ENCODE measurements around the gene XRCC4.

Gene XRCC4

DNA sequence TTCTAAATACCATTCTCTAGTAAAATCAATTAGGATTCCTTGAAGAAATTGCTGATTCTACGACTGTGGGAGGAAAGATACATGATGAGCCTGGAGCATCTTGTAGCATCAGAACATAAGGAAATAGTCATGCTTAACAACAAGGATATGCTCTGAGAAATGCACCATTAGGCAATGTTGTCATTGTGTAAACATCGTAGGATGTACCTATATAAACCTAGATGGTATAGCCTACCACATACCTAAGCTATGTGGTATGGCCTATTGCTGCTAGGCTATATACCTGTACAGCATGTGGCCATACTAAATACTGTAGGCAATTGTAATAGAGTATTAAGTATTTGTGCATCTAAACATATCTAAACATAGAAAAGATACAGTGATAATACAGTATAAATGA, 316.8 kb downstream of the XRCC4 start:
- DNase-seq = no peak

GRCh38 chr5:83396662-83397061, 319.3 kb downstream of the XRCC4 start:
- DNase-seq = no peak

GRCh38 chr5:83397658-83398057, 320.3 kb downstream of the XRCC4 start:
- DNase-seq = no peak

DNA sequence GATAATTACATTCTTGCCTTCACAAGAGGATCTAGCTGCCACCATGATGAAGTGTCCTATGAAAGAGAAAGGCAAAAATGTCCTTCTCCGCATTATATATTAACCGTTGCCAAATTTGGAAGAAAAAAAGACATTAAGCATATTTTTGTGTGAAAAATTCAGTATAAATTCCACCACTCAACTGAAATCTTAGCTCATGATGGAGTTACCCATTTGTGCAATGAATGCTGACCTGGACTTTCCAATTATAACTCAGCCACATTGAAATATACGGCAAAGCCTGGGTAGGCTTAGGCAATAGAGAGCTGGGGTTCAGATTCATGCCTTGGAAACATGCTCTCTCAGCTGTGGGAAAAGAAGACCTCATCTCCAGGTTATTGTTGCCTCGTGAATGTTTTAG, 322.9 kb downstream of the XRCC4 start:
- no peak for DNase-seq

- no peak for DNase-seq
These were observed 323.4 kb downstream of the XRCC4 start for GRCh38 chr5:83400701-83401100.

DNA sequence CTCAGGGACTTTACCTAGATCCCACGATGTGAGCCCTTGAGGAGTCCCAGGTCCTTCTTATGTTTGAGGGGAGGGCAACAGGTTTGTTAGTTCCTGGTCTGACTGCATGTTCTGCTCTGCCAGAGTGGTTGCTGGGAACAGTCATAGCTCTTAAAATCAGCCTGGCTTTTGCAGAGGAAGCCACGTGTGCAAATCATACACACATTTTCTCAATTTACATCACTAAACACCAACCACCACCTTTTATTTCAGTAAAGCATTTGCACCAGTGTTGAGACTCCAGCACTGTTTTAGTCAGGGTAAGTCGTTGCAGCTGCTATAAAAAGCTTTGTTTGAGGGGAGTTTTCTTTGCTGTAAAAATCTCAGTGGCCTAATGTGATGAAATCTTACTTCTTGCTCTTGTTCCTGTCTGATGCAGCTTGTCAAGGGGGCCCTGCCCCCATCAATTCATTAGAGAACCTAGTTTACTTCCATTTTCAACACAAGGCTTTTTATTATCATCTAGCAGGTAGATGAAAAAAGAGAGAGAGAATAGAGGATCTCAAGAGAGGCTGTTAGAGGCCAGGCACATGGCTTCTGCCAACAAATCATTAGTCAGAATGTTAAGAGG, 323.9 kb downstream of the XRCC4 start:
- no peak for DNase-seq

DNA sequence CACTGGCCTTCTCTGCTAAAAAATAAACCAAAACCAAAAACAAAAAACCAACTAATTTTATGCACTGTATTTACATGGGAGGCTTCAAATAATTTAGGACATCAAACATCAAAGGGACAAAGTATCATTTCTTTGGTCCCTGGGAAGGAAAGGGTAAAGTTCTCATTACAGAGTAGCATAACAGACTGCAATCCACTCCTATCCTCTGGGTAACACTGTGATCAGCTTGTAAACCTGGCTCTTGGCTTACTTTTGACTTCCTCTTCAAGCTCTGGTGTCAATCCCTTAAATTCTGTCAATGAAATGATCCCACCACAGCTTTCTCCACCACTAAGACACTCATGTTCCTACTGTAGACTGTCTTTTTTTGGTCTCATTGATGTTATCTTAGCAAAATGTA, 324.4 kb downstream of the XRCC4 start:
- no peak for DNase-seq

Data from NCI-H748 treated with DMSO at 0.1 percent for 48 hours (cell line).